HCT116 (cell line): ENCODE data around the gene BRWD1. TPM values are rescaled to one million over a fixed set of nuclear protein-coding genes. Genes with fewer than 3 reads are reported as not detected.

Source experiments
- ATAC-seq: fragments of 200-7000 bp; cut with Tn5 transposase; 2 replicates; pipeline ENCODE4 v1.9.1; 2020; ENCODE audit warnings: mild to moderate bottlenecking, moderate library complexity
- BruUV-seq: library from RNA; stranded (reverse); fragments of 400-500 nt; replicated peaks from 2 replicates; lab custom pipeline; 2021; lab: Mats Ljungman, UMichigan
- CTCF ChIA-PET: fragments of 300-600 bp; sonication (Branson Sonifier 250); formaldehyde crosslinking; loops from one replicate; lab custom pipeline; 2021; ENCODE audit warnings: antibody characterized with exemption; lab: Charles Lee
- POLR2A ChIA-PET: fragments of 300-600, 350-600 bp; sonication (Branson Sonifier 250); formaldehyde crosslinking; loops from one replicate; lab custom pipeline; 2021; ENCODE audit warnings: antibody characterized with exemption; lab: Charles Lee
- RAD21 ChIA-PET, 2 experiments: fragments of 300-600 bp; sonication (Branson Sonifier 250); formaldehyde crosslinking; loops; one replicate each; lab custom pipeline; 2023; ENCODE audit warnings: low total read pairs in 2 of 2; ENCODE audit not compliant: uncharacterized antibody in 2 of 2, unreplicated experiment in 2 of 2, low non-redundant PET in 1 of 2; lab: Charles Lee
- DNase-seq: peaks from one replicate; pipeline ENCODE4 v3.0.0-alpha.2; 2010; ENCODE audit warnings: low read depth, low spot score
- H2AFZ ChIP-seq: fragments of 200-600 bp; shearing (Covaris generic), sonication (generic); 2 replicates; pipeline ENCODE4 v1.6.1; 2017; ENCODE audit warnings: low read depth, mixed run types, mixed read lengths, antibody characterized with exemption, low read length; ENCODE audit not compliant: poor library complexity, severe bottlenecking
- H3K27ac ChIP-seq: 2 replicates; pipeline ENCODE4 v1.5.1; 2012; ENCODE audit warnings: low read depth, low read length
- H3K27me3 ChIP-seq: fragments of 200-600 bp; sonication (generic); 2 replicates; pipeline ENCODE4 v1.6.1; 2016; ENCODE audit warnings: mixed run types, low read length, mixed read lengths; ENCODE audit not compliant: insufficient read depth
- H3K36me3 ChIP-seq, 2 experiments: fragments of 200-500 bp in 1 of 2; fragments of 200-600 bp in 1 of 2; sonication (Bioruptor generic) in 1 of 2; sonication (generic) in 1 of 2; 2 replicates each; pipeline versions ENCODE4 v1.5.1 to v1.6.1; 2014 to 2016; ENCODE audit warnings: low read length in 2 of 2, inconsistent platforms in 1 of 2, mixed read lengths in 1 of 2, mixed run types in 1 of 2; ENCODE audit not compliant: insufficient read depth in 2 of 2, control insufficient read depth in 1 of 2
- H3K4me1 ChIP-seq, 2 experiments: fragments of 200-600 bp in 1 of 2; sonication (generic) in 1 of 2; 2 replicates each; pipeline versions ENCODE4 v1.5.1 to v1.6.1; 2012 to 2017; ENCODE audit warnings: low read length in 2 of 2, inconsistent platforms in 1 of 2, mild to moderate bottlenecking in 1 of 2, mixed read lengths in 1 of 2, mixed run types in 1 of 2, moderate library complexity in 1 of 2; ENCODE audit not compliant: insufficient read depth in 2 of 2, control insufficient read depth in 1 of 2
- H3K4me2 ChIP-seq: fragments of 200-600 bp; sonication (generic); 2 replicates; pipeline ENCODE4 v1.6.1; 2017; ENCODE audit warnings: mixed run types, low read length, mixed read lengths
- H3K4me3 ChIP-seq, 2 experiments: fragments of 200-600 bp in 1 of 2; sonication (generic) in 1 of 2; replicated peaks in 1 of 2; 2 replicates each; pipeline ENCODE4 v1.5.1; 2011 to 2016; ENCODE audit warnings: low read length in 2 of 2, control low read depth in 1 of 2, low read depth in 1 of 2, mild to moderate bottlenecking in 1 of 2, mixed read lengths in 1 of 2, mixed run types in 1 of 2
- H3K79me2 ChIP-seq: fragments of 200-600 bp; sonication (generic); 2 replicates; pipeline ENCODE4 v1.6.1; 2017; ENCODE audit warnings: mild to moderate bottlenecking, mixed run types, low read length, moderate library complexity, mixed read lengths; ENCODE audit not compliant: insufficient read depth
- H3K9ac ChIP-seq: fragments of 200-600 bp; sonication (generic); 2 replicates; pipeline ENCODE4 v1.6.1; 2016; ENCODE audit warnings: low read length, mixed read lengths
- H3K9me2 ChIP-seq: fragments of 200-600 bp; sonication (generic), shearing (Covaris generic); 2 replicates; pipeline ENCODE4 v1.6.1; 2017; ENCODE audit warnings: mixed run types, mild to moderate bottlenecking, moderate library complexity; ENCODE audit not compliant: insufficient read depth
- H3K9me3 ChIP-seq, 2 experiments: fragments of 200-500 bp in 1 of 2; fragments of 200-600 bp in 1 of 2; sonication (Bioruptor generic) in 1 of 2; sonication (generic) in 1 of 2; 2 replicates each; pipeline ENCODE4 v1.6.1; 2014 to 2017; ENCODE audit warnings: low read length in 2 of 2, mixed read lengths in 2 of 2, inconsistent platforms in 1 of 2, low read depth in 1 of 2, mild to moderate bottlenecking in 1 of 2, mixed run types in 1 of 2, moderate library complexity in 1 of 2; ENCODE audit not compliant: control insufficient read depth in 1 of 2, insufficient read depth in 1 of 2
- H4K20me1 ChIP-seq: fragments of 200-600 bp; sonication (generic), shearing (Covaris generic); 2 replicates; pipeline ENCODE4 v1.6.1; 2017; ENCODE audit warnings: mixed run types, mild to moderate bottlenecking, moderate library complexity; ENCODE audit not compliant: insufficient read depth
- ATF3 ChIP-seq: IDR thresholded peaks from 2 replicates; pipeline ENCODE4 v1.6.1; 2012
- CBX3 ChIP-seq: IDR thresholded peaks from 2 replicates; pipeline ENCODE4 v1.6.1; 2012; ENCODE audit warnings: low read depth
- CEBPB ChIP-seq: IDR thresholded peaks from 2 replicates; pipeline ENCODE4 v1.6.1; 2012; ENCODE audit warnings: low read depth
- EGR1 ChIP-seq: IDR thresholded peaks from 2 replicates; pipeline ENCODE4 v1.6.1; 2012; ENCODE audit warnings: low read depth
- ELF1 ChIP-seq: IDR thresholded peaks from 2 replicates; pipeline ENCODE4 v1.6.1; 2012; ENCODE audit warnings: low read depth, borderline replicate concordance
- EZH2 ChIP-seq: fragments of 200-600 bp; sonication (generic); IDR thresholded peaks from 2 replicates; pipeline ENCODE4 v1.6.1; 2017; ENCODE audit warnings: antibody characterized with exemption, mixed run types
- EZH2phosphoT487 ChIP-seq: fragments of 200-600 bp; IDR thresholded peaks from 2 replicates; pipeline ENCODE4 v1.6.1; 2018; ENCODE audit warnings: antibody characterized with exemption, borderline replicate concordance
- FOSL1 ChIP-seq: IDR thresholded peaks from 2 replicates; pipeline ENCODE4 v1.6.1; 2012; ENCODE audit warnings: low read depth
- POLR2AphosphoS5 ChIP-seq: IDR thresholded peaks from 2 replicates; pipeline ENCODE4 v1.6.1; 2011; ENCODE audit warnings: mild to moderate bottlenecking, low read depth, low read length, moderate library complexity
- RAD21 ChIP-seq: IDR thresholded peaks from 2 replicates; pipeline ENCODE4 v1.6.1; 2012; ENCODE audit warnings: low read depth, mild to moderate bottlenecking
- SIN3A ChIP-seq: IDR thresholded peaks from 2 replicates; pipeline ENCODE4 v1.6.1; 2012; ENCODE audit warnings: low read depth
- SP1 ChIP-seq: IDR thresholded peaks from 2 replicates; pipeline ENCODE4 v1.6.1; 2012; ENCODE audit warnings: low read depth
- SRF ChIP-seq: IDR thresholded peaks from 2 replicates; pipeline ENCODE4 v1.6.1; 2012; ENCODE audit warnings: low read depth
- TCF7L2 ChIP-seq: IDR thresholded peaks from 2 replicates; pipeline ENCODE4 v1.7.0; 2011; ENCODE audit warnings: borderline replicate concordance, inconsistent platforms; ENCODE audit not compliant: insufficient read depth, insufficient read length; ENCODE audit errors: extremely low read depth
- YY1 ChIP-seq: IDR thresholded peaks from 2 replicates; pipeline ENCODE4 v1.6.1; 2011; ENCODE audit warnings: low read length, low read depth, moderate library complexity, mild to moderate bottlenecking; ENCODE audit not compliant: insufficient replicate concordance; ENCODE audit errors: extremely low read depth
- ZBTB33 ChIP-seq: IDR thresholded peaks from 2 replicates; pipeline ENCODE4 v1.6.1; 2011; ENCODE audit warnings: mild to moderate bottlenecking, low read length, moderate library complexity; ENCODE audit not compliant: insufficient replicate concordance; ENCODE audit errors: extremely low read depth
- ZNF274 ChIP-seq: fragments of 200-500 bp; sonication (Bioruptor generic); IDR thresholded peaks from 2 replicates; pipeline ENCODE4 v1.6.1; 2014; ENCODE audit warnings: mild to moderate bottlenecking, low read depth, low read length, inconsistent platforms
- intact Hi-C: fragments of 100-400 bp; cut with micrococcal nuclease; formaldehyde crosslinking; loops from 2 replicates; pipeline ENCODE4 v1.10.0; 2022
- total RNA-seq: library from RNA; stranded (reverse); gene quantifications from one replicate; pipeline ENCODE4 v1.2.1, GENCODE V29; 2021; ENCODE audit not compliant: unreplicated experiment
- TF ChIP-seq, protein P1 (sequence below), 3 experiments: fragments of 200-600 bp in 1 of 3; sonication (generic) in 1 of 3; IDR thresholded peaks in 2 of 3; conservative IDR thresholded peaks in 1 of 3; 2 replicates each; pipeline ENCODE4 v1.5.1; 2012 to 2017; ENCODE audit warnings: low read depth in 2 of 3, low read length in 2 of 3, antibody characterized with exemption in 1 of 3, borderline replicate concordance in 1 of 3, control low read depth in 1 of 3, mild to moderate bottlenecking in 1 of 3, mixed read lengths in 1 of 3, mixed run types in 1 of 3, moderate library complexity in 1 of 3; ENCODE audit not compliant: insufficient read depth in 1 of 3
- TF ChIP-seq, protein P2 (sequence below): IDR thresholded peaks from 2 replicates; pipeline ENCODE4 v1.6.1; 2012; ENCODE audit warnings: low read depth

The BRWD1 gene
- total RNA-seq, 1 experiment from 2014 or later = 33.1 TPM

DNA sequence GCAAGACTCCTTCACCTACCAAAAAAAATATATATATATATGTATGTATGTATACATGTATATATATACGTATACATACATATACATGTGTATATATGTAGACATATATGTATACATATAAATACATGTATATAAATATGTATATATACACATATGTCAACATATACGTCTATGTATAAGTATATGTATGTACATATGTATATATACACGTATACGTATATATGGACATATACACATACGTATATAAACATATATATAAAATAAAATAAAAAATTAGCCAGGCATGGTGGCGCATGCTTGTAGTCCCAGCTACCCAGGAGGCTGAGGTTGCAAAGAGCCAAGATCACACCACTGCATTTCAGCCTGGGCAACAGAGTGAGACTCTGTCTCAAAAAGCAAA is 31.6 kb downstream of the BRWD1 start:
- H3K36me3 ChIP-seq = peaks cover 11 to 20% of the 10 kb centered on the region in 2 experiments; a peak in 3 of 4 replicates
- ATAC-seq (no peak), DNase-seq (no peak)
- no peak overlapping the region for H3K4me3 ChIP-seq
- ChIA-PET CTCF (no interaction called here), RAD21 (no interaction called here), POLR2A (no interaction called here)
- H3K79me2 ChIP-seq = peaks cover 12% of the 10 kb centered on the region; the same call in 1 of the 2 replicates
- no peaks in the 10 kb centered on the region for H3K4me1 ChIP-seq
- H3K27ac ChIP-seq = no peak overlapping the region
- no peak overlapping the region for H3K9ac ChIP-seq
- no peaks in the 10 kb centered on the region for H3K9me3 ChIP-seq
- TF ChIP-seq ZBTB33 (no peak), CBX3 (no peak), ATF3 (no peak), RAD21 (no peak), EGR1 (no peak), FOSL1 (no peak), EZH2 (no peak), YY1 (no peak), CEBPB (no peak), EZH2phosphoT487 (no peak), ZNF274 (no peak), SRF (no peak), SIN3A (no peak), TCF7L2 (no peak), ELF1 (no peak), POLR2AphosphoS5 (no peak), SP1 (no peak)
- TF ChIP-seq, protein P1, sequence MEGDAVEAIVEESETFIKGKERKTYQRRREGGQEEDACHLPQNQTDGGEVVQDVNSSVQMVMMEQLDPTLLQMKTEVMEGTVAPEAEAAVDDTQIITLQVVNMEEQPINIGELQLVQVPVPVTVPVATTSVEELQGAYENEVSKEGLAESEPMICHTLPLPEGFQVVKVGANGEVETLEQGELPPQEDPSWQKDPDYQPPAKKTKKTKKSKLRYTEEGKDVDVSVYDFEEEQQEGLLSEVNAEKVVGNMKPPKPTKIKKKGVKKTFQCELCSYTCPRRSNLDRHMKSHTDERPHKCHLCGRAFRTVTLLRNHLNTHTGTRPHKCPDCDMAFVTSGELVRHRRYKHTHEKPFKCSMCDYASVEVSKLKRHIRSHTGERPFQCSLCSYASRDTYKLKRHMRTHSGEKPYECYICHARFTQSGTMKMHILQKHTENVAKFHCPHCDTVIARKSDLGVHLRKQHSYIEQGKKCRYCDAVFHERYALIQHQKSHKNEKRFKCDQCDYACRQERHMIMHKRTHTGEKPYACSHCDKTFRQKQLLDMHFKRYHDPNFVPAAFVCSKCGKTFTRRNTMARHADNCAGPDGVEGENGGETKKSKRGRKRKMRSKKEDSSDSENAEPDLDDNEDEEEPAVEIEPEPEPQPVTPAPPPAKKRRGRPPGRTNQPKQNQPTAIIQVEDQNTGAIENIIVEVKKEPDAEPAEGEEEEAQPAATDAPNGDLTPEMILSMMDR (IDR thresholded peaks at IDR 0.05 in 2 of 3, conservative IDR thresholded peaks at IDR 0.05 in 1 of 3; ENCODE audit: borderline replicate concordance in 1 of 3, insufficient read depth in 1 of 3, low read depth in 2 of 3, low read length in 2 of 3) = no peak
- TF ChIP-seq, protein P2, sequence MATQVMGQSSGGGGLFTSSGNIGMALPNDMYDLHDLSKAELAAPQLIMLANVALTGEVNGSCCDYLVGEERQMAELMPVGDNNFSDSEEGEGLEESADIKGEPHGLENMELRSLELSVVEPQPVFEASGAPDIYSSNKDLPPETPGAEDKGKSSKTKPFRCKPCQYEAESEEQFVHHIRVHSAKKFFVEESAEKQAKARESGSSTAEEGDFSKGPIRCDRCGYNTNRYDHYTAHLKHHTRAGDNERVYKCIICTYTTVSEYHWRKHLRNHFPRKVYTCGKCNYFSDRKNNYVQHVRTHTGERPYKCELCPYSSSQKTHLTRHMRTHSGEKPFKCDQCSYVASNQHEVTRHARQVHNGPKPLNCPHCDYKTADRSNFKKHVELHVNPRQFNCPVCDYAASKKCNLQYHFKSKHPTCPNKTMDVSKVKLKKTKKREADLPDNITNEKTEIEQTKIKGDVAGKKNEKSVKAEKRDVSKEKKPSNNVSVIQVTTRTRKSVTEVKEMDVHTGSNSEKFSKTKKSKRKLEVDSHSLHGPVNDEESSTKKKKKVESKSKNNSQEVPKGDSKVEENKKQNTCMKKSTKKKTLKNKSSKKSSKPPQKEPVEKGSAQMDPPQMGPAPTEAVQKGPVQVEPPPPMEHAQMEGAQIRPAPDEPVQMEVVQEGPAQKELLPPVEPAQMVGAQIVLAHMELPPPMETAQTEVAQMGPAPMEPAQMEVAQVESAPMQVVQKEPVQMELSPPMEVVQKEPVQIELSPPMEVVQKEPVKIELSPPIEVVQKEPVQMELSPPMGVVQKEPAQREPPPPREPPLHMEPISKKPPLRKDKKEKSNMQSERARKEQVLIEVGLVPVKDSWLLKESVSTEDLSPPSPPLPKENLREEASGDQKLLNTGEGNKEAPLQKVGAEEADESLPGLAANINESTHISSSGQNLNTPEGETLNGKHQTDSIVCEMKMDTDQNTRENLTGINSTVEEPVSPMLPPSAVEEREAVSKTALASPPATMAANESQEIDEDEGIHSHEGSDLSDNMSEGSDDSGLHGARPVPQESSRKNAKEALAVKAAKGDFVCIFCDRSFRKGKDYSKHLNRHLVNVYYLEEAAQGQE = no peak
- H3K27me3 ChIP-seq = no peaks in the 10 kb centered on the region
- H3K9me2 ChIP-seq = no peaks in the 10 kb centered on the region
- no TSS peak for BruUV-seq
- H4K20me1 ChIP-seq = no peaks in the 10 kb centered on the region
- intact Hi-C loops = no loop called here
- H3K4me2 ChIP-seq = no peak overlapping the region
- no peak overlapping the region for H2AFZ ChIP-seq
